ENCODE data around the gene GABBR2. TPM values are rescaled to one million over a fixed set of nuclear protein-coding genes. Genes with fewer than 3 reads are reported as not detected.
A peak's percentile ranks its signal among the peaks of the same experiment; 100 is the strongest.
"Not testable (repeated sequence)": the region's sequence is repeated elsewhere in the genome, so short reads cannot be mapped to it uniquely, and the experiment has no call there.

Gene GABBR2
- total RNA-seq, 1 donor from 2014 or later = 42.7 TPM

GRCh38 chr9:98591696-98592095 lies 117.0 kb downstream of the GABBR2 start:
- no peak for DNase-seq

GRCh38 chr9:98590101-98590500 lies 118.6 kb downstream of the GABBR2 start:
- no peak for DNase-seq

- no peak for DNase-seq
Measured at GRCh38 chr9:98589102-98589501, 119.6 kb downstream of the GABBR2 start.

GRCh38 chr9:98584853-98585438 lies 123.8 kb downstream of the GABBR2 start:
- DNase-seq = not testable (repeated sequence)

GRCh38 chr9:98584059-98584458 lies 124.7 kb downstream of the GABBR2 start:
- no peak for DNase-seq

- no peak for DNase-seq
Measured at GRCh38 chr9:98583417-98583816, 125.3 kb downstream of the GABBR2 start.

GRCh38 chr9:98580956-98581355 lies 127.8 kb downstream of the GABBR2 start:
- DNase-seq = peak; percentile 57

- DNase-seq = no peak
Measured at GRCh38 chr9:98579700-98580099, 129.0 kb downstream of the GABBR2 start.

GRCh38 chr9:98577446-98577845 lies 131.3 kb downstream of the GABBR2 start:
- DNase-seq = no peak

GRCh38 chr9:98576859-98577258 lies 131.9 kb downstream of the GABBR2 start:
- no peak for DNase-seq

GRCh38 chr9:98576354-98576753 lies 132.4 kb downstream of the GABBR2 start:
- no peak for DNase-seq

- peak; percentile 34 for DNase-seq
Measured at GRCh38 chr9:98575379-98576346, 133.1 kb downstream of the GABBR2 start.

- no peak for DNase-seq
Measured at GRCh38 chr9:98573749-98574278, 134.9 kb downstream of the GABBR2 start.

- DNase-seq = no peak
Measured at GRCh38 chr9:98572796-98573195, 135.9 kb downstream of the GABBR2 start.

- no peak for DNase-seq
Measured at GRCh38 chr9:98572054-98572627, 136.6 kb downstream of the GABBR2 start.

GRCh38 chr9:98571643-98572042 lies 137.1 kb downstream of the GABBR2 start:
- DNase-seq = no peak

- DNase-seq = no peak
Measured at GRCh38 chr9:98570663-98571440, 137.9 kb downstream of the GABBR2 start.

GRCh38 chr9:98570055-98570454 lies 138.7 kb downstream of the GABBR2 start:
- DNase-seq = no peak

GRCh38 chr9:98569491-98569890 lies 139.2 kb downstream of the GABBR2 start:
- DNase-seq = no peak

GRCh38 chr9:98568909-98569469 lies 139.7 kb downstream of the GABBR2 start:
- no peak for DNase-seq

GRCh38 chr9:98568234-98568908 lies 140.4 kb downstream of the GABBR2 start:
- no peak for DNase-seq

Measured in occipital lobe (tissue), 2 donors.